Loucy (cell line): Measurements from ENCODE around the gene PTHLH.

Experiments
- H2AFZ ChIP-seq: fragments of 200-600 bp; sonication (generic); 2 replicates; pipeline ENCODE4 v1.6.0; 2016; ENCODE audit warnings: antibody characterized with exemption, mild to moderate bottlenecking, low read length, moderate library complexity
- H3F3A ChIP-seq: fragments of 200-600 bp; 2 replicates; pipeline ENCODE4 v1.6.0; 2016; ENCODE audit warnings: antibody characterized with exemption, low read depth, mild to moderate bottlenecking
- H3K27me3 ChIP-seq: fragments of 200-600 bp; sonication (generic); 2 replicates; pipeline ENCODE4 v1.6.1; 2014; ENCODE audit warnings: low read length, mild to moderate bottlenecking; ENCODE audit not compliant: insufficient read depth, poor library complexity, severe bottlenecking
- H3K36me3 ChIP-seq: fragments of 200-600 bp; sonication (generic); 2 replicates; pipeline ENCODE4 v1.6.1; 2016; ENCODE audit warnings: low read length; ENCODE audit not compliant: insufficient read depth
- H3K4me1 ChIP-seq: fragments of 200-600 bp; sonication (generic); 2 replicates; pipeline ENCODE4 v1.5.1; 2014; ENCODE audit warnings: low read length, mild to moderate bottlenecking; ENCODE audit not compliant: insufficient read depth, poor library complexity, severe bottlenecking
- H3K4me2 ChIP-seq: fragments of 200-600 bp; sonication (generic); 2 replicates; pipeline ENCODE4 v1.6.0; 2014; ENCODE audit warnings: antibody characterized with exemption, low read length, low read depth, mild to moderate bottlenecking; ENCODE audit not compliant: poor library complexity, severe bottlenecking
- H3K4me3 ChIP-seq: fragments of 200-600 bp; sonication (generic); 2 replicates; pipeline ENCODE4 v1.5.1; 2014; ENCODE audit warnings: low read length, mild to moderate bottlenecking, mixed read lengths; ENCODE audit not compliant: poor library complexity, severe bottlenecking
- H3K79me2 ChIP-seq: fragments of 200-600 bp; sonication (generic); 2 replicates; pipeline ENCODE4 v1.6.1; 2014; ENCODE audit warnings: low read length; ENCODE audit not compliant: insufficient read depth
- H3K9ac ChIP-seq: fragments of 200-600 bp; sonication (generic); 2 replicates; pipeline ENCODE4 v1.6.0; 2014; ENCODE audit warnings: mild to moderate bottlenecking, low read depth, low read length, moderate library complexity; ENCODE audit not compliant: poor library complexity, severe bottlenecking
- H3K9me2 ChIP-seq: fragments of 200-600 bp; sonication (generic); replicated peaks from 2 replicates; pipeline ENCODE4 v1.6.1; 2016; ENCODE audit warnings: low read depth, low read length, mixed read lengths
- H3K9me3 ChIP-seq: fragments of 200-600 bp; sonication (generic); 2 replicates; pipeline ENCODE4 v1.6.1; 2014; ENCODE audit warnings: mild to moderate bottlenecking, antibody characterized with exemption, low read length, low read depth; ENCODE audit not compliant: insufficient read depth
- H4K20me1 ChIP-seq: fragments of 200-600 bp; sonication (generic); 2 replicates; pipeline ENCODE4 v1.6.0; 2014; ENCODE audit warnings: antibody characterized with exemption, low read length, mild to moderate bottlenecking; ENCODE audit not compliant: insufficient read depth, poor library complexity, severe bottlenecking
- EZH2phosphoT487 ChIP-seq: fragments of 200-600 bp; IDR thresholded peaks from 2 replicates; pipeline ENCODE4 v1.6.1; 2018; ENCODE audit warnings: antibody characterized with exemption, mild to moderate bottlenecking, moderate library complexity, borderline replicate concordance
- TF ChIP-seq, protein P1 (sequence below): fragments of 200-600 bp; sonication (generic); conservative IDR thresholded peaks from 2 replicates; pipeline ENCODE4 v1.5.1; 2014; ENCODE audit warnings: mild to moderate bottlenecking, antibody characterized with exemption, low read length

PTHLH gene

DNA sequence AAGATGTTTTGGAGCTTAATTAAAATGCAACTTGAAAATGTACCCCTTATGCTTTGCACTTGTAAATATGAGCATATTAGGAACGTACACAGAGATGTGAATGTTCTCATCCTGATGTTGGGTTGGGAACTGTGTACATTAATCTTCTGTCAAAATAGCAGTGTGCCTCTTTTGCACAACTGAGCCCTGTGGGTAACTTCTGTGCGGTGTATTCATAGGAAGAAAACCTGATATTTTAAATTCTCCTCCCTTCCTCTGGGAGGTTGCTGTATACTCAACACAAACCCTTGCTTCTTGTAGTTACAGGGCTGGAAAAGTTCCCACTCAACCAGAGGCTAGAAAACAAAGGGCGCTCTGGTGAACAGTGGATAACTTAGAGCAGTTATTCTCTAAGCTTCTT, 18.7 kb downstream of the PTHLH start:
- H3K4me1 ChIP-seq: peaks cover 3% of the 10 kb centered on the region
- H2AFZ ChIP-seq: no peak overlapping the region
- no peaks in the 10 kb centered on the region for H3K9me3 ChIP-seq
- no peak overlapping the region for H3K9ac ChIP-seq
- no peaks in the 10 kb centered on the region for H4K20me1 ChIP-seq
- H3K79me2 ChIP-seq: no peaks in the 10 kb centered on the region
- TF ChIP-seq, protein P1, sequence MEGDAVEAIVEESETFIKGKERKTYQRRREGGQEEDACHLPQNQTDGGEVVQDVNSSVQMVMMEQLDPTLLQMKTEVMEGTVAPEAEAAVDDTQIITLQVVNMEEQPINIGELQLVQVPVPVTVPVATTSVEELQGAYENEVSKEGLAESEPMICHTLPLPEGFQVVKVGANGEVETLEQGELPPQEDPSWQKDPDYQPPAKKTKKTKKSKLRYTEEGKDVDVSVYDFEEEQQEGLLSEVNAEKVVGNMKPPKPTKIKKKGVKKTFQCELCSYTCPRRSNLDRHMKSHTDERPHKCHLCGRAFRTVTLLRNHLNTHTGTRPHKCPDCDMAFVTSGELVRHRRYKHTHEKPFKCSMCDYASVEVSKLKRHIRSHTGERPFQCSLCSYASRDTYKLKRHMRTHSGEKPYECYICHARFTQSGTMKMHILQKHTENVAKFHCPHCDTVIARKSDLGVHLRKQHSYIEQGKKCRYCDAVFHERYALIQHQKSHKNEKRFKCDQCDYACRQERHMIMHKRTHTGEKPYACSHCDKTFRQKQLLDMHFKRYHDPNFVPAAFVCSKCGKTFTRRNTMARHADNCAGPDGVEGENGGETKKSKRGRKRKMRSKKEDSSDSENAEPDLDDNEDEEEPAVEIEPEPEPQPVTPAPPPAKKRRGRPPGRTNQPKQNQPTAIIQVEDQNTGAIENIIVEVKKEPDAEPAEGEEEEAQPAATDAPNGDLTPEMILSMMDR: no peak
- no peak for TF ChIP-seq EZH2phosphoT487
- H3K4me2 ChIP-seq: no peak overlapping the region
- H3K4me3 ChIP-seq: no peak overlapping the region
- no peaks in the 10 kb centered on the region for H3K27me3 ChIP-seq
- H3F3A ChIP-seq: no peaks in the 10 kb centered on the region
- no peaks in the 10 kb centered on the region for H3K9me2 ChIP-seq
- no peaks in the 10 kb centered on the region for H3K36me3 ChIP-seq

DNA sequence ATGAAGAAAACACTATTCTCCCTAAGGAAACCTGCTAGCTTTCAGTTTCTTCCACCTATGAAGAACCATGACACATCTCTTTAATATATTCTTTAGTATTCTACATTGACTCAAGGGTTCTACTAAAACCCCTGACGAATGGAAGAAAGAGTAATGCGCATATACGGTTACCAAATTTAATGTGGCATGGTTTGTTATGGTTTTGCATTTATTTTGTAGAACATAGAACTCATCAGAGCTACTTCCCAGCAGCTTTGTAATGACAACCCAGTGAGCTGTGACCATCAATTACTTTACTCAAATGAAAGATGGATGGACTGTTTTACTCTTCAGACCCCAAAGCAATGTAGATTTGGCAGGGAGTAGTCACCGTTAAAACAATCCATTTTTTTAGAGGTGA, 19.2 kb downstream of the PTHLH start:
- no peak overlapping the region for H3K9ac ChIP-seq
- no peaks in the 10 kb centered on the region for H3K9me3 ChIP-seq
- TF ChIP-seq EZH2phosphoT487: no peak
- TF ChIP-seq, protein P1: no peak

DNA sequence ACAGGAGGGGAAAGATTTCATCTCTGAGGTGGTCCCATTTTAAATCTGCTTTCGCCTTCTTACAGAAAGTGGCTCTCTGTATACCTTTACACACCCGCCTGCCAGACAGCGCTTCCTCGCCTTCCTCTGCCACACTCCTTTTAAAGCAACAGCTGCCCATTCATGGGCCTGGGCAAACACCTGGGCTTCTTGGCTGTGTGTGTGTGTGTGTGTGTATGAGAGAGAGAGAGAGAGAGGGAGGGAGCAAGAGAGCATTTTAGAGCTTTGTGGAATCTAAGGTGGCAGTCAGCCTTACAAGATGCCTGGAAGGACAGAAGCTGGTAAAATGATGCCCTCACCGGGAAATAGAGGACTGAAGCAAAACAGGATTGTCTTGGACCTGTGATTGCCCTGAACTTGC, 20.0 kb downstream of the PTHLH start:
- Histone ChIP-seq H3K27me3 (no peaks in the 10 kb centered on the region), H3K79me2 (no peaks in the 10 kb centered on the region), H3K4me1 (peaks cover 3% of the 10 kb centered on the region), H3K9me3 (no peaks in the 10 kb centered on the region), H3K4me2 (no peak overlapping the region), H3K9me2 (no peaks in the 10 kb centered on the region), H3K36me3 (no peaks in the 10 kb centered on the region), H4K20me1 (no peaks in the 10 kb centered on the region), H3K9ac (no peak overlapping the region), H3F3A (no peaks in the 10 kb centered on the region), H3K4me3 (no peak overlapping the region), H2AFZ (no peak overlapping the region)
- TF ChIP-seq, protein P1: no peak
- TF ChIP-seq EZH2phosphoT487: no peak

More for the DNA sequence above, 19.2 kb downstream of the PTHLH start:
- H3K4me2 ChIP-seq: no peak overlapping the region
- no peaks in the 10 kb centered on the region for H4K20me1 ChIP-seq
- H3K4me1 ChIP-seq: peaks cover 3% of the 10 kb centered on the region
- no peaks in the 10 kb centered on the region for H3F3A ChIP-seq
- no peak overlapping the region for H2AFZ ChIP-seq
- H3K4me3 ChIP-seq: no peak overlapping the region
- no peaks in the 10 kb centered on the region for H3K79me2 ChIP-seq
- no peaks in the 10 kb centered on the region for H3K36me3 ChIP-seq
- H3K27me3 ChIP-seq: no peaks in the 10 kb centered on the region
- H3K9me2 ChIP-seq: no peaks in the 10 kb centered on the region
